ENCODE measurements around the gene FGGY.

Gene FGGY

DNA sequence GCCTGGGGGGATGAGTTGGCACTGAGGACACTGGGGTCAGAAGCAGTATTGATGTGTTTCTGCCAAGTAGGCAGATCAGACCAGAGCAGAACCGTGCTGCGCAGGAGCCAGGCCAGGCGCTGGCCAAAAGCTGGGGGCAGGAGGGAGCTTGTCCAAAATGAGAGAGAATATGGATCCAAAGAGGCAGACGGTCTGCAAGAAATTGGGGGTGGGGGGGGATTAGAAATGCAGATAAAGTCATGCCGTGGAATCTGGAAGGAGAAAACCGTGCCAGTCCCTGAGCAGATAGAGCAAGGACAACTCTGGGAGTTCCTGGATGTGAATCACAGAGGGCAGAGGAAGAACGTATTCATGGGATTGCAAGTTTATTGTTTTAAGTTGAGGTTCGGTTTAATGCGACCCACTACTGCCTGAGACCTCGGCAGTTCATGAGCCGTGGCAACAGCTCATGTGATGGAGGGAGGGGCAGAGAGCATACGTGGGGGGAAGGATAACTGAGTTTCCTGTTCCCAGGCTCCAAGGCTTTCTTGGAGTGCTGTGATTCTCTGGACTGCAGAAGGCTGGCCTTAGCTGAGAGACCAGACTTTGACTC lies 224.0 kb downstream of the FGGY start:
- TF ChIP-seq, protein P1, sequence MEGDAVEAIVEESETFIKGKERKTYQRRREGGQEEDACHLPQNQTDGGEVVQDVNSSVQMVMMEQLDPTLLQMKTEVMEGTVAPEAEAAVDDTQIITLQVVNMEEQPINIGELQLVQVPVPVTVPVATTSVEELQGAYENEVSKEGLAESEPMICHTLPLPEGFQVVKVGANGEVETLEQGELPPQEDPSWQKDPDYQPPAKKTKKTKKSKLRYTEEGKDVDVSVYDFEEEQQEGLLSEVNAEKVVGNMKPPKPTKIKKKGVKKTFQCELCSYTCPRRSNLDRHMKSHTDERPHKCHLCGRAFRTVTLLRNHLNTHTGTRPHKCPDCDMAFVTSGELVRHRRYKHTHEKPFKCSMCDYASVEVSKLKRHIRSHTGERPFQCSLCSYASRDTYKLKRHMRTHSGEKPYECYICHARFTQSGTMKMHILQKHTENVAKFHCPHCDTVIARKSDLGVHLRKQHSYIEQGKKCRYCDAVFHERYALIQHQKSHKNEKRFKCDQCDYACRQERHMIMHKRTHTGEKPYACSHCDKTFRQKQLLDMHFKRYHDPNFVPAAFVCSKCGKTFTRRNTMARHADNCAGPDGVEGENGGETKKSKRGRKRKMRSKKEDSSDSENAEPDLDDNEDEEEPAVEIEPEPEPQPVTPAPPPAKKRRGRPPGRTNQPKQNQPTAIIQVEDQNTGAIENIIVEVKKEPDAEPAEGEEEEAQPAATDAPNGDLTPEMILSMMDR (IDR thresholded peaks at IDR 0.05; ENCODE audit: control insufficient read depth, insufficient read depth, low read depth, low read length, missing control alignments), result no peak
- no peak overlapping the region for H3K4me3 ChIP-seq (ENCODE audit: control insufficient read depth, low read depth, low read length)
- DNase-seq (ENCODE audit: low read depth), result peak; percentile 52

DNA sequence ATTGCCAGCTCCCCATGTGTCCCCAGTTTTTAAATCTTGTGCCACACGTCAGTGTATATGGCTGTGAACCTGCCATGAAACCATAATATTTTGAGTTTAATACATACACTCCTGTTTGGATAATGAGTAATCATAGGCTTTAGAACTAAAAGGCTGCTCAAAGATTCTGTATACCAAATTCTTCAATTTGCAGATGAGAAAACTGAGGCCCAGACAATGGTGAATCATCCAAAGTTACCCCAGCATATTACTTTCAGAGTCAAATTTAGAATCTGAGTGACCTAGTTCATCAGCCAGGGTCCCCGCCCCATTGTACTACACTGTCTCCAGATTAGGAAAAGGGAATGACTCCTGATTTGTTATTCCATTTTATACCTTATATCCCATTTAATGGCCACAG lies 224.6 kb downstream of the FGGY start:
- TF ChIP-seq, protein P1 (IDR thresholded peaks at IDR 0.05; ENCODE audit: control insufficient read depth, insufficient read depth, low read depth, low read length, missing control alignments), result no peak
- no peak for DNase-seq (ENCODE audit: low read depth)

DNA sequence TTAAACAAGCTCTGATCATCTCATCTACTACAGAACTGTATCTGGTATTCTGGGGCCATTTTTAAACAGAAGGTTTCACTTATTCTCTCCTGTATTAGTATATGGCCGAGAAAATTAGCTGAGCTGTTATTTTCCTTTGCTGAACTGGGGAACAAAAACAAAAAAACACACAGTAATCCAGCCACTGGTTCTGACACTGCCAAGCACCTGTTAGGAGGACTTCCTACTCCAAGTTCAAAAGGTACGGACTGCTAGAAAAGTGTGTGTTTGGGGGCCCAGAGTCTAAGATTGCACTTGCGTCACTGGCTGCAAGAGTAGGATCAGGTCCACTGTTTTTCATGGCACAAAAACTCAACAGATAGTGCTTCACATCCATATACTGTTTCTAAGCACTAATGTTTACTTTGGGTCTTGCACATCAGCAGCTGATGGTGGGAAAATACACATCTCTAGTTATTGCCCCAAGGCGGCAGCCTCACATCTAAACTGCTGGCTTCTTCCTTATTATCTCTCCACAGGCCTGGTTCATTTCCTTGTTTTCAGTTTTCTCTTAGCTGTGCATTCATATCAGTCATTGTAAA lies 226.1 kb downstream of the FGGY start:
- DNase-seq (ENCODE audit: low read depth), result no peak
- TF ChIP-seq, protein P1 (IDR thresholded peaks at IDR 0.05; ENCODE audit: control insufficient read depth, insufficient read depth, low read depth, low read length, missing control alignments), result no peak

More for the DNA sequence above, 224.6 kb downstream of the FGGY start:
- H3K4me3 ChIP-seq (ENCODE audit: control insufficient read depth, low read depth, low read length), result no peak overlapping the region

DNA sequence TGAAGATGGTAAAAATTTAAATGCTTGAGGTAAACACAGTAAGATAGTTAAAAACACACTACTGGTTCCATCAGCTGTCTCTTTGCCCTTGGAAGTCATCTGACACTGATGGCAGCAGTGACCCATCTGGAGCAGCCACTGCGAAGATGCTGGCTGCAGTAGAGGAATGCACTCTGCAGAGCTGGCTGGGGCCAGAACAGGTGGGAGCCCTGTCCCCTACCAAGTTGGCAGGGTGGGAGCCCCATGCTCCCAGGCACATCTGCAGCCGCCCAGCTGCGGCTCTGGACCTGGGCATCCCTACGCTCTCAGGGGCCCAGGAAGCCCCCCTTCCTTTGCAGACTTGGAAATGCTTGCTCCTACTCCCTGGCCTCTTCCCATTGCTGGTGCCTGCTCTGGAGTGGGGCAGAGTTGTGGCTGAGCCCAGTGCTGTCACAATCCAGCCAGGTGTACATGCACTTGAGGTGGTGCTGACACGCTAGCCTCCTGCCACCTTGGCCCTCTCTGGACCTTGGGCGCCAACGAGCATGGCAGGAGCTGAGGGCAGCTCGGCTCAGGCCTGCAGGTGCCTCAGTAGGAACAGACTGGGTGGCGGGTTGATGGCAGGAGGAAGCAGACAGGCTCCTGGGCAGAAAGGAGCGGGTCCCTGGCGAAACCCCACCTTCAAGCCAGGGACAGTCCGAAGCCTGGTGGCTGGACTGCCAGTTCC lies 227.0 kb downstream of the FGGY start:
- no peak for DNase-seq (ENCODE audit: low read depth)
- H3K4me3 ChIP-seq (ENCODE audit: control insufficient read depth, low read depth, low read length), result no peak overlapping the region
- TF ChIP-seq, protein P1 (IDR thresholded peaks at IDR 0.05; ENCODE audit: control insufficient read depth, insufficient read depth, low read depth, low read length, missing control alignments), result no peak

More for the DNA sequence above, 226.1 kb downstream of the FGGY start:
- H3K4me3 ChIP-seq (ENCODE audit: control insufficient read depth, low read depth, low read length), result no peak overlapping the region

DNA sequence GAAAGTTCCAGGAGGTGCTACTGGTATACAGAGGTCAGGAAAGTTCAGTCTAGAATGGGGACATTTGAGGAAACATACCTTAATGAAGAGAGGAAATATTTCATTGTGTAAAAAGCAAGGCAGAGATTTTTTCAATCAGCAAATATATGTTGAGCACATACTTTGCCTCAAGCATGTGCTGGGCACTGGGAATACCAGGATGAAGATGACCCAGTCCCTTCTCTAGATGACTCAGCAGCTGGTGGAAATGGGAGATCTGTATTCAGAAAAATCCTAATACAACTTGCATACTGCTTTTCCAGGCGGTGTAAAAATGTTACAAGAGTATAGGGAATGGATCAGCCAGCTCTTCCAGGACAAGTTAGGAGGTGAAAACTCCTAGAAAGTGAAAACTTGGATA lies 229.3 kb downstream of the FGGY start:
- TF ChIP-seq, protein P1 (IDR thresholded peaks at IDR 0.05; ENCODE audit: control insufficient read depth, insufficient read depth, low read depth, low read length, missing control alignments), result no peak
- DNase-seq (ENCODE audit: low read depth), result no peak
- H3K4me3 ChIP-seq (ENCODE audit: control insufficient read depth, low read depth, low read length), result no peak overlapping the region

DNA sequence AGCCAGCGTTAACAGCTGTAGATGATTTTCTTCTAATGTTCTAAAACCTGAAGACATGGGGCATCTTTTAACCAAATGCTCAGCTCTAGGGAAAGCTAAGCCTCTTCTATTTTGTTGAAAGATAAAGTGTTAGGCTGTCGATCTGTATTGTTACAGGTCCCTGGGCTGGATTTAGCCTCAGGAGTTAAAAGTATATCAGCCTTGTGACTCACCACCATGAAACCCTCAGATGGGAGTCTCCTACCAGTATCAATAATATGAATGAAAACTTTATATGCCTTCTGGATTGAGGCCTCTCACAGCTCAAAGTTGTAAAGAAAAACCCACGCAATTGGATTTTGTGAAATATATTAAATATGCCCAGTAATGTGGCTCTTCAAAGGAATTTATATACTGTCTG lies 231.6 kb downstream of the FGGY start:
- DNase-seq (ENCODE audit: low read depth), result no peak
- H3K4me3 ChIP-seq (ENCODE audit: control insufficient read depth, low read depth, low read length), result no peak overlapping the region
- TF ChIP-seq, protein P1 (IDR thresholded peaks at IDR 0.05; ENCODE audit: control insufficient read depth, insufficient read depth, low read depth, low read length, missing control alignments), result no peak
